Measurements from ENCODE around the gene PREPL. TPM values are rescaled to one million over a fixed set of nuclear protein-coding genes. Genes with fewer than 3 reads are reported as not detected.

Gene PREPL
- total and polyA plus RNA-seq, 10 of the 15 experiments (the other 5 are each of a cell fraction or from before 2014, with no cell fraction given), result 9.2 to 43.0 (median 20.4) TPM

DNA sequence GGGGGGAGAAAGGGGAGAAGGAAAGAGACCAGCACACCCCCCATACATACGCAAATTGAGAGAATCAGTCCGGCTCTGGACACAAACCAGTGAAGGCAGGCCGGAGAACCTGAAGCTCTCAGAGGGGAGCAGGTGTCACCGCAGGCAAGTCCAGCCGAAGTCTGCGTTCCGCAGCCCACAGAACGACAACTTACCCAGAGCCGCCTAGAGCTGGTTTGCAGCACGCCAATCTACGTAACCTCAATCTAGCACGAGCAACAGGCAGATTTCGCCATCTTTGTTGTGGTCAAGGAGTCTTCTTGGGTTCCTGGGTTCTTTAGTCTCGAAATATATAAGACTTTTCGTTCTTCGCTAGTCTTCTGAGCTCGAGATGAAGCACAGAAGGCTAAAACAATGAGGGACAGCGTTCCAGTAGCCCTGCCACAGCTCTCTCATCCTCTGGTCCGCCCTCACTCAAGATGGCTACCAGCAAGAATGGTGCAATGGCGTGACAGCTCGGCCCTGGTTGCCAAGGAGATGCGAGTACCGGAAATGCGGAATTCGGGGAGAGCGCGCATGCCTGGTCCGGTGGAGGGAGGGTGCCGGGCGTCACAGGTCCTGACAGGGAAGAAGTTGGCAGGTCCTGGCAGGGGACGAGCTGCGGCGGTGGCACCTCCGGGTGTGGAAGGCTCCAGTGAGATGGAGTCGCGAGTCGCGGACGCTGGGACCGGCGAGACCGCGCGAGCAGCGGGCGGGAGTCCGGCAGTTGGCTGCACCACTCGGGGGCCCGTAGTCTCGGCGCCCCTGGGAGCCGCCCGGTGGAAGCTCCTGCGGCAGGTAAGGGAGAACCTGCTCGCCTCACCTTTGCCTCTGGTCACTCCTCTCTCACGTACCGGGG, at the start of gene PREPL, which contains the start of gene CAMKMT (continued):
- TF ChIP-seq ZBTB11 (CRISPR knock-in tag; IDR thresholded peaks at IDR 0.05), result no peak
- TF ChIP-seq, protein P1, sequence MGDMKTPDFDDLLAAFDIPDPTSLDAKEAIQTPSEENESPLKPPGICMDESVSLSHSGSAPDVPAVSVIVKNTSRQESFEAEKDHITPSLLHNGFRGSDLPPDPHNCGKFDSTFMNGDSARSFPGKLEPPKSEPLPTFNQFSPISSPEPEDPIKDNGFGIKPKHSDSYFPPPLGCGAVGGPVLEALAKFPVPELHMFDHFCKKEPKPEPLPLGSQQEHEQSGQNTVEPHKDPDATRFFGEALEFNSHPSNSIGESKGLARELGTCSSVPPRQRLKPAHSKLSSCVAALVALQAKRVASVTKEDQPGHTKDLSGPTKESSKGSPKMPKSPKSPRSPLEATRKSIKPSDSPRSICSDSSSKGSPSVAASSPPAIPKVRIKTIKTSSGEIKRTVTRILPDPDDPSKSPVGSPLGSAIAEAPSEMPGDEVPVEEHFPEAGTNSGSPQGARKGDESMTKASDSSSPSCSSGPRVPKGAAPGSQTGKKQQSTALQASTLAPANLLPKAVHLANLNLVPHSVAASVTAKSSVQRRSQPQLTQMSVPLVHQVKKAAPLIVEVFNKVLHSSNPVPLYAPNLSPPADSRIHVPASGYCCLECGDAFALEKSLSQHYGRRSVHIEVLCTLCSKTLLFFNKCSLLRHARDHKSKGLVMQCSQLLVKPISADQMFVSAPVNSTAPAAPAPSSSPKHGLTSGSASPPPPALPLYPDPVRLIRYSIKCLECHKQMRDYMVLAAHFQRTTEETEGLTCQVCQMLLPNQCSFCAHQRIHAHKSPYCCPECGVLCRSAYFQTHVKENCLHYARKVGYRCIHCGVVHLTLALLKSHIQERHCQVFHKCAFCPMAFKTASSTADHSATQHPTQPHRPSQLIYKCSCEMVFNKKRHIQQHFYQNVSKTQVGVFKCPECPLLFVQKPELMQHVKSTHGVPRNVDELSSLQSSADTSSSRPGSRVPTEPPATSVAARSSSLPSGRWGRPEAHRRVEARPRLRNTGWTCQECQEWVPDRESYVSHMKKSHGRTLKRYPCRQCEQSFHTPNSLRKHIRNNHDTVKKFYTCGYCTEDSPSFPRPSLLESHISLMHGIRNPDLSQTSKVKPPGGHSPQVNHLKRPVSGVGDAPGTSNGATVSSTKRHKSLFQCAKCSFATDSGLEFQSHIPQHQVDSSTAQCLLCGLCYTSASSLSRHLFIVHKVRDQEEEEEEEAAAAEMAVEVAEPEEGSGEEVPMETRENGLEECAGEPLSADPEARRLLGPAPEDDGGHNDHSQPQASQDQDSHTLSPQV (IDR thresholded peaks at IDR 0.05), result 0 out of 2 replicates have a peak, but pooled peaks have one; percentile 26
- TF ChIP-seq, protein P2, sequence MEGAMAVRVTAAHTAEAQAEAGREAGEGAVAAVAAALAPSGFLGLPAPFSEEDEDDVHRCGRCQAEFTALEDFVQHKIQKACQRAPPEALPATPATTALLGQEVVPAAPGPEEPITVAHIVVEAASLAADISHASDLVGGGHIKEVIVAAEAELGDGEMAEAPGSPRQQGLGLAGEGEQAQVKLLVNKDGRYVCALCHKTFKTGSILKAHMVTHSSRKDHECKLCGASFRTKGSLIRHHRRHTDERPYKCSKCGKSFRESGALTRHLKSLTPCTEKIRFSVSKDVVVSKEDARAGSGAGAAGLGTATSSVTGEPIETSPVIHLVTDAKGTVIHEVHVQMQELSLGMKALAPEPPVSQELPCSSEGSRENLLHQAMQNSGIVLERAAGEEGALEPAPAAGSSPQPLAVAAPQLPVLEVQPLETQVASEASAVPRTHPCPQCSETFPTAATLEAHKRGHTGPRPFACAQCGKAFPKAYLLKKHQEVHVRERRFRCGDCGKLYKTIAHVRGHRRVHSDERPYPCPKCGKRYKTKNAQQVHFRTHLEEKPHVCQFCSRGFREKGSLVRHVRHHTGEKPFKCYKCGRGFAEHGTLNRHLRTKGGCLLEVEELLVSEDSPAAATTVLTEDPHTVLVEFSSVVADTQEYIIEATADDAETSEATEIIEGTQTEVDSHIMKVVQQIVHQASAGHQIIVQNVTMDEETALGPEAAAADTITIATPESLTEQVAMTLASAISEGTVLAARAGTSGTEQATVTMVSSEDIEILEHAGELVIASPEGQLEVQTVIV (IDR thresholded peaks at IDR 0.05; ENCODE audit: borderline replicate concordance, partially characterized antibody), result peak; percentile 97
- TF ChIP-seq BRCA1 (IDR thresholded peaks at IDR 0.05; ENCODE audit: low read depth, low read length), result no peak
- peak; percentile 33; the same call in 1 of the 2 replicates for TF ChIP-seq SIN3A (IDR thresholded peaks at IDR 0.05; ENCODE audit: low read depth, low read length)
- peak; percentile 99 for TF ChIP-seq YY1 (IDR thresholded peaks at IDR 0.05; ENCODE audit: low read depth, low read length)
- peak; percentile 84 for TF ChIP-seq KLF5 (IDR thresholded peaks at IDR 0.05; ENCODE audit: partially characterized antibody)
- peak; percentile 80 for TF ChIP-seq FOXK2 (IDR thresholded peaks at IDR 0.05)
- no peak for TF ChIP-seq RAD21 (IDR thresholded peaks at IDR 0.05; ENCODE audit: insufficient read depth, low read depth, low read length)
- TF ChIP-seq RFX5 (IDR thresholded peaks at IDR 0.05; ENCODE audit: low read depth, low read length), result peak; percentile 46; the same call in 1 of the 2 replicates
